H1 (cell line): ENCODE results near the gene DHH. TPM values are rescaled to one million over a fixed set of nuclear protein-coding genes. Genes with fewer than 3 reads are reported as not detected.

Experiments used
- BRCA1 ChIP-seq: IDR thresholded peaks from 2 replicates; pipeline ENCODE4 v1.6.1; 2012; ENCODE audit warnings: low read depth, low read length, improper control_type of control experiment
- EZH2 ChIP-seq: fragments of 200-600 bp; sonication (generic); IDR thresholded peaks from 2 replicates; pipeline ENCODE4 v1.7.1; 2012; ENCODE audit warnings: low read depth, mild to moderate bottlenecking, moderate library complexity, low read length, inconsistent platforms; ENCODE audit not compliant: severe bottlenecking
- KDM4A ChIP-seq: IDR thresholded peaks from one replicate; pipeline ENCODE4 v1.7.1; 2012; ENCODE audit warnings: low read depth, mild to moderate bottlenecking, moderate library complexity, low read length, inconsistent platforms; ENCODE audit not compliant: severe bottlenecking
- KDM5A ChIP-seq: fragments of 200-600 bp; IDR thresholded peaks from 2 replicates; pipeline ENCODE4 v1.7.1; 2012; ENCODE audit warnings: mild to moderate bottlenecking, low read length, inconsistent platforms, mixed read lengths
- TAF1 ChIP-seq: IDR thresholded peaks from 2 replicates; pipeline ENCODE4 v1.6.1; 2011; ENCODE audit warnings: mild to moderate bottlenecking, low read depth, low read length
- YY1 ChIP-seq: IDR thresholded peaks from 2 replicates; pipeline ENCODE4 v1.6.1; 2011; ENCODE audit warnings: low read depth, mild to moderate bottlenecking, low read length
- polyA plus RNA-seq, 7 experiments: library from polyadenylated mRNA; depleted of rRNA in 3 of 7; stranded (reverse) in 5 of 7; unstranded in 2 of 7; fragments of >200 nt in 5 of 7; fragments of 200-250 nt in 2 of 7; gene quantifications; 1 replicate in 5 of 7; 2 replicates in 1 of 7; 4 replicates in 1 of 7; pipeline versions ENCODE4 v1.2.1 to v1.2.3, GENCODE V29; 2011 to 2013; ENCODE audit warnings: missing spikeins in 2 of 7, mixed read lengths in 2 of 7
- total RNA-seq: library from RNA; stranded (reverse); fragmentation: NEBNext Ultra II Directional; extraction: Animal tissue kit (Norgen Biotek cat#: 25700); gene quantifications from 2 replicates; pipeline ENCODE4 v1.2.1, GENCODE V29; 2021

DHH gene
- total and polyA plus RNA-seq, 2 of the 8 experiments (the other 6 are each of a cell fraction or from before 2014, with no cell fraction given): 0.03 to 0.11 TPM

DNA sequence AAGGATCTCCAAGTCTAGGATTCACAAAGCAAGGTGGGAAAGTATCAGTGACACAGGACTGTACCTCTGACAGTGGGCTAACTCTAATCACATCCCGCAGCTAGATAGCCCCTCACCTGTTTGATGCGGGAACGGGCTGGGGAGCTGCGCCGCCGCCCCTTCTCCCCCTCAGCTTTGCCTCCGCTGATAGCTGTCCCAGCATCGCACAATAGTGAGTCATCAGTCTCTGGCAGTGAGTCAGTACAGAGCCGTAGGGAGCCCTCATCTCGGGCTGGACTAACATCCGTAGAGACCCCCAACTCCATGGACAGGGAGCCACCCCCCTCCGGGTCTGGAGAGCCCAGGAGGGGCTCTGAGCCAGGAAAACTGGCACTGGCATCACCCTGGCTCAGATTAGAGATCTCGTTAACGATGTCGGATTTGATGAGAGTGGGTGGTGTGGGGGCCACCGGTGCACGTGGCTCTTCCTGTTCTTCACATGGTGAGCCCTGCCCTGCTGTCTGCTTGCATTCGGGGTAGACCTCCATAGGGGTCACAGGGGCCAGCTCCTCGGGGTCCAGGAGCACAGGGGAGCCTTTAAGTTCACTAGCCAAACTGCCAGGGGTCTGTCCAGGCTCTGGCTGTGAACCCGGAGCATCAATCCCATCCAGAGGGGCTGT is 44.9 kb downstream of the DHH start (continued):
- no peak for TF ChIP-seq TAF1
- no peak for TF ChIP-seq BRCA1
- TF ChIP-seq KDM5A: no peak
- no peak for TF ChIP-seq KDM4A
- TF ChIP-seq YY1: no peak
- no peak for TF ChIP-seq EZH2
